HG02870 (cell line): ENCODE results near the gene ZGRF1.
"Not testable (repeated sequence)": the region's sequence is repeated elsewhere in the genome, so short reads cannot be mapped to it uniquely, and the experiment has no call there.

Source experiments
- ATAC-seq: cut with Tn5 transposase; IDR thresholded peaks from one replicate; pipeline ENCODE4 v1.9.1; 2021; ENCODE audit warnings: mild to moderate bottlenecking, moderate library complexity; ENCODE audit not compliant: unreplicated experiment

The ZGRF1 gene

GRCh38 chr4:112644595-112645535 lies 8.2 kb upstream of the ZGRF1 start:
- not testable (repeated sequence) for ATAC-seq

GRCh38 chr4:112642526-112642925 lies 5.8 kb upstream of the ZGRF1 start:
- ATAC-seq: no peak

GRCh38 chr4:112637552-112637866 lies 800 bp upstream of the ZGRF1 start:
- no peak for ATAC-seq

DNA sequence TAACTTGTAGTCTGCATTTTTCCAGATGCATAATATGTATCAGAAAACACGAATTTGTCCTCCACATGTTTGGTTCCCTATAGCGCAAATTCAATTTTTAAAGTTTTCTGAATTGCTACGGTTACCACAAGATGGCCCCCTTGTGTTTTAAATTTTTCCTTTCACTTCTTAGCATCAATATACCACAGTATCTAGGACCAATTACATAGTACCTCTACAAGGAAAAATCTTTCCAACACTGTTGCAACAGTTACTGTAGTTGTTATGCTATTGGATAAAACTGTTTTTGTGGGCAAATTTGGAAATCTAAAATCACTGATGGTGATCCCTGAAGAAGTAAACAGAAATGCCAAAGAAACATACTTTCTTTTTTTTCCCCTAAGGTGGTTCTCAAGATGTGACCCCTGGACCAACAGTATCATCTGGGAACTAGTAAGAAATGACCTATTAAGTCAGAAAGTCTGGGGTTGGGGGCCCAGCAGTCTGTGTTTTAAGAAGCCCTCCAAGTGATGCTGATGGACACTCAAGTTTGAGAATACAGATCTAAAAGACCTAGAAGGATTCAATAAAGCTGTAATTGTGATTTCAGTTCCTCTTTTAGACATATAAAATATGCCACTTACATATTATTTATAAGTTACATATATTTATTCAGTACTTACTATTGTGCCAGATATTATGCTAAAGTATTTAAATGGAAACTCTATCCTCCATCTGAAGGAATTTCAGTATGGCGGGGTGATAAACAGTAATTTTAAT lies 3.1 kb downstream of the ZGRF1 start:
- no peak for ATAC-seq

GRCh38 chr4:112626228-112626627 lies 10.5 kb downstream of the ZGRF1 start:
- ATAC-seq: no peak

DNA sequence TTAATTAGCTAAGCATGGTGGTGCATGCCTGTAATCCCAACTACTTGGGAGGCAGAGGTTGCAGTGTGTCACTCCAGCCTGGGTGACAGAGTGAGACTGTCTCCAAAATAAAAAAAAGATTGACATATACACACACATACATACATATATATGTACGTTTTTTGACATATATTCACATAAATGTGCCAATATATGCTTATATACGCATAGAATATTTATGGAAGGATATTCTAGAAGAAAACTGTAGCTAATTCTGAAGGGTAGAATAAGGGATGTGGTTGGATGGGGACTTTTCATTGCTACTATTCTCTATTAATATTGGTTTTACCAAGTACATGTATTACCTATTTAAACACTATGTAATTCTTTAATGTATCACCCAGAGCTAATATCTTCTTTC lies 19.7 kb downstream of the ZGRF1 start:
- no peak for ATAC-seq

GRCh38 chr4:112612814-112613213 lies 23.9 kb downstream of the ZGRF1 start:
- not testable (repeated sequence) for ATAC-seq

- ATAC-seq: peak; percentile 73
These were observed 32.1 kb downstream of the ZGRF1 start for GRCh38 chr4:112604589-112604988.

DNA sequence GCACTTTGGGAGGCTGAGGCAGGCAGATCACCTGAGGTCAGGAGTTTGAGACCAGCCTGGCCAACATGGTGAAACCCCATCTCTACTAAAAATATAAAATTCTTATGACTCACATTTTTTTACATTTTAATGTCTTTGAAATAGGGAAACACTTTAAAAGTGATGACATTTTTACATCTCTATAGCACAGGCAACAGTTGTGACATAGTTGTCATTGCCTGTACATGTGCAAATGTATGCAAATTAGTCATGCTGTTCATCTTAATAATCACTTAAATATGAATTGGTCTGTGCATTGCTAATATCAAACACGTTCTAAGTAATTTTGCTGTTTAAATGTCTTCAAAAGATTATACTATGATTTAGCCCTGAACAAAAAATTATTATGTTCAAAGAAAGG lies 41.7 kb downstream of the ZGRF1 start:
- no peak for ATAC-seq

- ATAC-seq: peak; percentile 84
These were observed 43.1 kb downstream of the ZGRF1 start for GRCh38 chr4:112593438-112594133.

- ATAC-seq: no peak
These were observed 44.0 kb downstream of the ZGRF1 start for GRCh38 chr4:112592717-112593116.

- ATAC-seq: no peak
These were observed 45.1 kb downstream of the ZGRF1 start for GRCh38 chr4:112591593-112591992.

GRCh38 chr4:112589206-112589605 lies 47.5 kb downstream of the ZGRF1 start:
- ATAC-seq: no peak

DNA sequence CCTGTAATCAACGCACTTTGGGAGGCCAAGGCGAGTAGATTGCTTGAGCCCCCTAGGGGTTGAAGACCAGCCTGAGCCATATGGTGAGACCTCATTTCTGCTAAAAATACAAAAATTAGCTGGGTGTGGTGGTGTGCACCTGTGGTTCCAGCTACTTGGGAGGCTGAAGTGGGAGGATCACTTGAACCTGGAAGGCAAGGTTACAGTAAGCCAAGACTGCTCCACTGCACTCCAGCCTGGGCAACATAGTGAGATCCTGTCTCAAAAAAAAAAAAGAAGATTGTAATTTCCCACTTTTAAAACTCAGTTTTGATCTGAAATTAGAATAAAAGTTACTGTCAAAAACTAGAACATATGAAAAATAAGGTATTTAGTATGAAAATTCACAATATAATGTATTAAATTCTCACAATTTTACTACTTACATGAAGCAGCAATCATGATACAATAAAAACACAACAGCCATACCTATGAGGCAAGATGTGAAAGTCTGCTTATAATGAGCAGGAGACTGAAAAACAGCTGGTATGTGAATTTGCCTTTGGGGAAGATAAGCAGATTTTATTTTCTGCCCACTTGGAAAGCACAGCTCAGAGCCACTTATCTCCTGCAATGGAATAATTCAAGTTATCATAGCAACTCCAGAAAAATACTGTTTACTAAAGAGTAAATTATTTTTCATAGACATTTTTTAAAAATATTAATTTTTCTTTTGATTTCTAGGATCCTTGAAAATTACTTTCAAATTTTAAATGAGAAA lies 50.6 kb downstream of the ZGRF1 start:
- ATAC-seq: no peak

- no peak for ATAC-seq
These were observed 69.2 kb downstream of the ZGRF1 start for GRCh38 chr4:112567536-112567935.

- no peak for ATAC-seq
These were observed 71.9 kb downstream of the ZGRF1 start for GRCh38 chr4:112564706-112565270.

DNA sequence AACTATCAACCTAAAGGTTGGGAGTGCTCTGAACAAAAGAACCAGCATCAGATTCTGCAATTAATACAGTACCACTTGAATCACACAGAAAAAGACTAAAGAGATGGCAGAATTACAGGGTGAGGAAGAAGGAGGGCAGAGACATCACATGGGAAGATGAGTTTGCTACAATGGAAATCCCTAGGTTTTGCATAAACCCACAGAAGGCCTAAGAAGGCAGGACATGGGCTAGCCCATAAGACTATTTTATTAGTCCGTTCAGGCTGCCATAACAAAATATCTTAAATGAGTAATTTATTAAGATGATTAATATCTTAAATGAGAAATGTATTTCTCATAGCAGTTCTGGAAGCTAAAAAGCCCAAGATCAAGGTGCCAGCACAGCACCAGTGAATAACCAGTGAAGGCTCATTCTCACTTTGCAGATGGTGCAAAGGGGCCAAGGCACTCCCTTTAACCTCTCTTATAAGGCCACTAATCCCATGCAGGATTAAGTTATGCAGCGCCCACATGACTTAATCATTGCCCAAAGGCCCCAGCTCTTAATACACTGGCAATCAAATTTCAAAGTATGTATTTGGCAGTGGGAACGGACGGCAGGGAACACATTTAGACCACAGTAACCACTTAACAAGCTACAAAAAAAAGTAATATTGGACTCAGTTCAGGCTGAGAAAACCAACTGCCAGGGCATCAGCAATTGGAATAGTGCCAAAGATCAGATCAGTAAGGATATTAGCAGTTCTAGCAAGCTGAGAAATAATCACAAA lies 73.1 kb downstream of the ZGRF1 start:
- no peak for ATAC-seq

GRCh38 chr4:112562254-112562879 lies 74.3 kb downstream of the ZGRF1 start:
- ATAC-seq: no peak

- peak; percentile 59 for ATAC-seq
These were observed 76.6 kb downstream of the ZGRF1 start for GRCh38 chr4:112560084-112560483.
